ENCODE results near the gene GPR156.

Gene GPR156

GRCh38 chr3:120119846-120120510 is 165.0 kb downstream of the GPR156 start:
- no peak for DNase-seq (ENCODE audit: low read depth)

Measured in iris pigment epithelial cell (primary cell).